Measurements from ENCODE around the gene B4GALT3. TPM values are rescaled to one million over a fixed set of nuclear protein-coding genes. Genes with fewer than 3 reads are reported as not detected.

B4GALT3 gene
- polyA plus RNA-seq, 1 experiment, result 39.0 TPM

DNA sequence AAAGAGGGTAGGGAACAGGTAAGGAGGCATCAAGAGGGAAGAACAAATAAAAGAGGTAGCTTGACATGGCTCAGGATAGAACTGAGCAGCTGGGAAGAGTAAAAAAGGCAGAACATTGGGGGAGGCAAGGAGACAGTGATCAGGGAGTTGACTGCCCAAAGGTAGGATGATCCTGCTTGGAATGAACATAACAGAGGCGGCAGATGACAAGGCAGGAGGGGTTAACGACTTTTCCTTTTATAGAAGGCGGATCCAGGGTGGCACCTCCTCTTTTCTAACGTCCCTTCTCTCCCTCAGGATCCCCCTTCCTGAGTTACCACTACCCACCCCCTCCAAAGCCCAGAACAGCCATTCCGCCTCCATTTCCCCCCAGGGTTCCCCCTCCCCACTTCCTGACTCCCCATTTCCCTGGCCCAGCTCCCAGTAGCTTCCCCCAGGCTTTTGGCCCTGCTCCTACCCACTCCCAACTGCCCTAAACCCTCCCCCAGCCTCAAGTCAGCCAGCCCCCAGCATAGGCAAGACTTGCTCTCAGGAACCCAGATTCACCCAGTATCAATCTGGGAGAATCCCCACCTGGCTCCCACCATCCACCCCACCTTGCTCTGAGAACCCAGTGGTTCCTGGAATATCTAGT, 22.3 kb upstream of the B4GALT3 start:
- POLR2A ChIA-PET, result no interaction called here
- no peak for DNase-seq (ENCODE audit: low read depth)
- TF ChIP-seq, protein P1, sequence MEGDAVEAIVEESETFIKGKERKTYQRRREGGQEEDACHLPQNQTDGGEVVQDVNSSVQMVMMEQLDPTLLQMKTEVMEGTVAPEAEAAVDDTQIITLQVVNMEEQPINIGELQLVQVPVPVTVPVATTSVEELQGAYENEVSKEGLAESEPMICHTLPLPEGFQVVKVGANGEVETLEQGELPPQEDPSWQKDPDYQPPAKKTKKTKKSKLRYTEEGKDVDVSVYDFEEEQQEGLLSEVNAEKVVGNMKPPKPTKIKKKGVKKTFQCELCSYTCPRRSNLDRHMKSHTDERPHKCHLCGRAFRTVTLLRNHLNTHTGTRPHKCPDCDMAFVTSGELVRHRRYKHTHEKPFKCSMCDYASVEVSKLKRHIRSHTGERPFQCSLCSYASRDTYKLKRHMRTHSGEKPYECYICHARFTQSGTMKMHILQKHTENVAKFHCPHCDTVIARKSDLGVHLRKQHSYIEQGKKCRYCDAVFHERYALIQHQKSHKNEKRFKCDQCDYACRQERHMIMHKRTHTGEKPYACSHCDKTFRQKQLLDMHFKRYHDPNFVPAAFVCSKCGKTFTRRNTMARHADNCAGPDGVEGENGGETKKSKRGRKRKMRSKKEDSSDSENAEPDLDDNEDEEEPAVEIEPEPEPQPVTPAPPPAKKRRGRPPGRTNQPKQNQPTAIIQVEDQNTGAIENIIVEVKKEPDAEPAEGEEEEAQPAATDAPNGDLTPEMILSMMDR (IDR thresholded peaks at IDR 0.05; ENCODE audit: insufficient read depth, low read depth, low read length), result no peak
- no peaks in the 10 kb centered on the region for H3K27me3 ChIP-seq (ENCODE audit: control insufficient read depth, insufficient read depth, low read length)
- CTCF ChIA-PET, result interaction anchor here (1.3 to 2.9 kb wide), 2 partner anchors 26 to 182 kb away, joined by 6 to 18 read pairs; partner anchors contain the start of gene TOMM40L
- H3K4me3 ChIP-seq (ENCODE audit: low read depth, low read length), result no peak overlapping the region
- H3K36me3 ChIP-seq (ENCODE audit: control insufficient read depth, insufficient read depth, low read length), result peaks cover 6% of the 10 kb centered on the region

DNA sequence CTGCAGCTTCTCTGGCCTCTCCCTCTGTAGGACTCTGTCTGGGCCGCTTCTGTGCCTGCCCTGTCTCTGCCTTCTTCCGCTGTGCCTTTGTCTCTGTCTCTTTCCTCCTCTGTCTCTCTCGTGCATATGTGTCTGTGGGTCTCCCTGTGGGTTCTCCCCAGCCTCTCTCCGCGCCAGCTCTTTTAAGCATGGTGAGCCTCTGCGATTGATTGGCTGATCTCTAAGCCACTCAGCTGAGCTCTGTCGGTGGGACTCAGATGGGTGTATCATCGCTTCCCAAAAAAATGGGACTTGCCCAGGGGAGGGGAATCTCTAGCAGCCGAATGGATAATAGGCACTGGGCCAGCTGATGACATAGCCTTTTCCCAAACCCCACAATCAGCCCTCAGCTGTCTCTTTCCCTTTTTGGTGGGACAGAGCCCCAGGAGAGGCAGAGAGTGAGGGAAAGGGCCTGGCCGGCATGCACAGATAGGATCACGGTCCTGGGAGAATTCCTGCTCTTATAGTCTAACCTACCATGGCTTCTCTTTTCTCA, 21.7 kb upstream of the B4GALT3 start, which contains the start of gene ADAMTS4:
ADAMTS4 (minus strand) TSS at position 158 of the 535 bp plus-strand sequence. CDS start 427 bp downstream, outside the sequence.
- DNase-seq (ENCODE audit: low read depth), result no peak
- H3K27me3 ChIP-seq (ENCODE audit: control insufficient read depth, insufficient read depth, low read length), result no peaks in the 10 kb centered on the region
- POLR2A ChIA-PET, result no interaction called here
- H3K4me3 ChIP-seq (ENCODE audit: low read depth, low read length), result peak within 1 kb of the TSS; percentile 40
- CTCF ChIA-PET, result interaction anchor here (1.3 to 2.9 kb wide), 3 partner anchors 12 to 183 kb away, joined by 6 to 18 read pairs (median 10); partner anchors contain the start of gene TOMM40L
- TF ChIP-seq, protein P1 (IDR thresholded peaks at IDR 0.05; ENCODE audit: insufficient read depth, low read depth, low read length), result no peak
- H3K36me3 ChIP-seq (ENCODE audit: control insufficient read depth, insufficient read depth, low read length), result peaks cover 6% of the 10 kb centered on the region

DNA sequence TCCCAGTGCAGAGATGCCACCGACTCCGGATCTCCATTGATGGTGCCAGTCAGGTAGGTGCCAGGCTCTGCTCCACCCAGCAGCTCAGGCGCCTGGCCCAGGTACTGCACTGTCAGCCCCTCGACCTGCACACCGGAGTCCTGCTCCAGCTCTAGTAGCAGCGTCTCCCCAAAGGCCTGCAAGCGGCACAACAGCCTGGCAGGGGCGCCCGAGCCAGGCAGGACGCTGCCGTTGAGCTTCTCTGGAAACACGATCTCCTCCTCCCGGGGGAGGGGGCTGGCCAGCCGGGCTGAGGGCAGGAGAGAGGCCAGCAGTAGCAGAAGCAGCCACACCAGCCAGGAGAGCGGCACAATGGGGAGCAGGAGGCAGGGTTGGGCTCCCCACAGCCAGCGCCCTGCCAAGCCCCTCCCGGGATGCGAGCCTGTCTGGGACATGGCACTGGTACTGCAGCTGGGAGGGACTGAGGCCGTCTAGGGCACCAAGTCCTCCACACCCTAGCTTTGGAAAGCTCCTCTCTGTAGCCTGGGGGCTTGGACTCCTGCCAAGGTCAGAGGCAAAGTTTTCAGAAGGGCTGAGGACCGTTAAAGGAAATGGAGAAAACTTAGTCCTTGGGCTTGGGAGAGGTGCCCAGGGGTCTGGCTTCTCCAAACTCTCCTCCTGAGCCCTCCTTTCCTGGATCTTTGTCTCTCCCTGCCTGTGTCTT, 21.0 kb upstream of the B4GALT3 start:
- Histone ChIP-seq H3K4me3 (ENCODE audit: low read depth, low read length) (peak overlapping the region; percentile 40), H3K27me3 (ENCODE audit: control insufficient read depth, insufficient read depth, low read length) (no peaks in the 10 kb centered on the region), H3K36me3 (ENCODE audit: control insufficient read depth, insufficient read depth, low read length) (peaks cover 4% of the 10 kb centered on the region)
- ChIA-PET POLR2A (no interaction called here), CTCF (interaction anchor here (0.6 to 2.9 kb wide), 5 partner anchors 12 to 184 kb away, joined by 3 to 18 read pairs (median 6); partner anchors contain the start of genes PPOX and TOMM40L)
- TF ChIP-seq, protein P1 (IDR thresholded peaks at IDR 0.05; ENCODE audit: insufficient read depth, low read depth, low read length), result peak; percentile 26; the same call in 1 of the 2 replicates
- DNase-seq (ENCODE audit: low read depth), result no peak

DNA sequence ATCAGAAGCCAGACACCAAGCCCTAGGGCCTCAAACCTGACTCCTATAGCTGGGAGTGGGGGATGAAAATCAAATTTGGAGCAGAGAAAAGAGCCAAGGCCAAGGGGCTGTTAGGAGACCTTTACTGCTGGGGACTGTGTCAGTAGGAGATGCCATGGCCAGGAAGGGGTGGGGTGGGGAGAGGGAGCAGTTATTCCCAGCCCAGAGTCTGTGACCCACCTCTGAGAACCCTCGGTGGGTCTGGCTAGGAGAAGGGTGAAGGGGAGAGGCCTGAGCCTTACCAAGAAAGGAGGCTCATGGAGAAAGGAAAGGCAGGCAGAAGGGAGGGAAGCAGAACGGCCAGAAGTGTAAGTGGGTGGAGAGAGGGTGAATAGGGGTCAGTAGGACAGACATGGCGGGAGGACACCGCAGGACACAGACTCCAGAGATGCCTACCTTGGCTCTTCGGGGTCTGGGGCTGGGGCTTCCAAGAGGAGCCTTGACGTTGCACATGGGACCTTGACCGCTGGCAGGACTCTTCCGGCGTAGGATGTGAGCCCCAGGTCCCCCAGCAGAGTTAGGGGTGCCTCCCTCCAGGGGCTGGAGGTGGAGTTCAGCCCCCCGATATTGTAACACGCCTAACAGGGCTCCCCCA, 20.4 kb upstream of the B4GALT3 start:
- no peak for DNase-seq (ENCODE audit: low read depth)
- peaks cover 5% of the 10 kb centered on the region for H3K36me3 ChIP-seq (ENCODE audit: control insufficient read depth, insufficient read depth, low read length)
- no peaks in the 10 kb centered on the region for H3K27me3 ChIP-seq (ENCODE audit: control insufficient read depth, insufficient read depth, low read length)
- peak overlapping the region; percentile 40 for H3K4me3 ChIP-seq (ENCODE audit: low read depth, low read length)
- ChIA-PET CTCF (interaction anchor here (0.6 to 2.9 kb wide), 10 partner anchors 9 to 32 kb away, joined by 3 to 18 read pairs (median 3); partner anchors contain the start of genes B4GALT3, PPOX and TOMM40L), POLR2A (no interaction called here)
- TF ChIP-seq, protein P1 (IDR thresholded peaks at IDR 0.05; ENCODE audit: insufficient read depth, low read depth, low read length), result no peak

All from BJ (cell line).